NCI-H69 (cell line): Measurements from ENCODE around the gene DEFB119.
"Not testable (repeated sequence)": the region's sequence is repeated elsewhere in the genome, so short reads cannot be mapped to it uniquely, and the experiment has no call there.

ENCODE experiments used
- DNase-seq: peaks from one replicate; lab custom pipeline; 2025; lab: John Stamatoyannopoulos, UW

The DEFB119 gene

GRCh38 chr20:31390490-31390889 lies at the start of gene DEFB119:
TSS of gene DEFB119 (minus strand) at chr20:31390590. CDS start at chr20:31390483, 107 bp downstream.
- DNase-seq: no peak

GRCh38 chr20:31430568-31431115 lies 40.3 kb upstream of the DEFB119 start:
- no peak for DNase-seq

GRCh38 chr20:31427576-31427975 lies 37.2 kb upstream of the DEFB119 start:
- not testable (repeated sequence) for DNase-seq

- not testable (repeated sequence) for DNase-seq
These were observed 36.6 kb upstream of the DEFB119 start for GRCh38 chr20:31426891-31427551.

GRCh38 chr20:31425797-31426196 lies 35.4 kb upstream of the DEFB119 start:
- no peak for DNase-seq

- DNase-seq: no peak
These were observed 27.9 kb upstream of the DEFB119 start for GRCh38 chr20:31418307-31418706.

- DNase-seq: no peak
These were observed 25.3 kb upstream of the DEFB119 start for GRCh38 chr20:31415653-31416052.

GRCh38 chr20:31414381-31414780 lies 24.0 kb upstream of the DEFB119 start:
- DNase-seq: no peak

- DNase-seq: no peak
These were observed 19.6 kb upstream of the DEFB119 start for GRCh38 chr20:31410011-31410410.

- DNase-seq: no peak
These were observed 15.7 kb upstream of the DEFB119 start, which contains the start of gene DEFB121 for GRCh38 chr20:31406115-31406514. TSS of gene DEFB121 (minus strand) at chr20:31406215. CDS start at chr20:31406152, 63 bp downstream.

- no peak for DNase-seq
These were observed 13.5 kb upstream of the DEFB119 start for GRCh38 chr20:31403886-31404285.

- no peak for DNase-seq
These were observed 4.5 kb upstream of the DEFB119 start for GRCh38 chr20:31394900-31395299.

- DNase-seq: no peak
These were observed 2.4 kb upstream of the DEFB119 start for GRCh38 chr20:31392836-31393235.

- no peak for DNase-seq
These were observed 16.0 kb downstream of the DEFB119 start for GRCh38 chr20:31374346-31374745.

GRCh38 chr20:31368301-31368700 lies 22.1 kb downstream of the DEFB119 start, which contains the start of gene DEFB118:
TSS of gene DEFB118 (plus strand) at chr20:31368601. CDS start at chr20:31368651, 50 bp downstream.
- DNase-seq: no peak

GRCh38 chr20:31364272-31364671 lies 26.1 kb downstream of the DEFB119 start:
- DNase-seq: not testable (repeated sequence)

- DNase-seq: no peak
These were observed 27.1 kb downstream of the DEFB119 start for GRCh38 chr20:31363295-31363694.

GRCh38 chr20:31355981-31356380 lies 34.4 kb downstream of the DEFB119 start:
- DNase-seq: no peak

GRCh38 chr20:31341470-31341869 lies 48.9 kb downstream of the DEFB119 start:
- no peak for DNase-seq

- DNase-seq: no peak
These were observed 59.5 kb downstream of the DEFB119 start for GRCh38 chr20:31330893-31331292.
